Neural progenitor cell (in vitro differentiated cells): ENCODE measurements around the gene HES7.
A peak's percentile ranks its signal among the peaks of the same experiment; 100 is the strongest.

ENCODE experiments used
- EZH2 ChIP-seq: fragments of 200-600 bp; sonication (generic); IDR thresholded peaks from 2 replicates; pipeline ENCODE4 v1.6.1; 2017; ENCODE audit warnings: antibody characterized with exemption, mild to moderate bottlenecking, moderate library complexity
- EZH2phosphoT487 ChIP-seq: fragments of 200-600 bp; sonication (generic); IDR thresholded peaks from 2 replicates; pipeline ENCODE4 v1.6.1; 2017; ENCODE audit warnings: antibody characterized with exemption
- TF ChIP-seq, protein P1 (sequence below): fragments of 200-600 bp; sonication (generic); IDR thresholded peaks from 2 replicates; pipeline ENCODE4 v1.5.1; 2017; ENCODE audit warnings: antibody characterized with exemption, mild to moderate bottlenecking

DNA sequence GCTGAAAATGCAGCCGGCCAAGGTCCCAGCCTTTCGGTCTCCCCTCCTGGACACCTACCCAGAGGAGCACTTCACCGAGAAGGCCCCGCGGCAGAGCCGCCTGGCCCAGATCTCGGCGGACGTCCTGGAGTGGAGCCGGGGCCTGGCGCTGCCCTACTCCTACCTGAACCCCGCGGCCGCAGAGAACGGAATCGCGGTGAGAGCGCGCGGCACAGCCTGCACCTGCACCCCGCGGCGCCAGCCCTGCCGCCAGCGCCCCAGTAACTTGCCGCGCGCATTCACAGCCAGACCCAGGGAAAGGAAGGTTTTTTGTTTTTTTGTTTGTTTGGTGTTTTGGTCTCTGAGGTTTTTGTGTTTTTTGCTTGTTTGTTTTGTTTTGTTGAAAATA is 51.6 kb downstream of the HES7 start:
- TF ChIP-seq, protein P1, sequence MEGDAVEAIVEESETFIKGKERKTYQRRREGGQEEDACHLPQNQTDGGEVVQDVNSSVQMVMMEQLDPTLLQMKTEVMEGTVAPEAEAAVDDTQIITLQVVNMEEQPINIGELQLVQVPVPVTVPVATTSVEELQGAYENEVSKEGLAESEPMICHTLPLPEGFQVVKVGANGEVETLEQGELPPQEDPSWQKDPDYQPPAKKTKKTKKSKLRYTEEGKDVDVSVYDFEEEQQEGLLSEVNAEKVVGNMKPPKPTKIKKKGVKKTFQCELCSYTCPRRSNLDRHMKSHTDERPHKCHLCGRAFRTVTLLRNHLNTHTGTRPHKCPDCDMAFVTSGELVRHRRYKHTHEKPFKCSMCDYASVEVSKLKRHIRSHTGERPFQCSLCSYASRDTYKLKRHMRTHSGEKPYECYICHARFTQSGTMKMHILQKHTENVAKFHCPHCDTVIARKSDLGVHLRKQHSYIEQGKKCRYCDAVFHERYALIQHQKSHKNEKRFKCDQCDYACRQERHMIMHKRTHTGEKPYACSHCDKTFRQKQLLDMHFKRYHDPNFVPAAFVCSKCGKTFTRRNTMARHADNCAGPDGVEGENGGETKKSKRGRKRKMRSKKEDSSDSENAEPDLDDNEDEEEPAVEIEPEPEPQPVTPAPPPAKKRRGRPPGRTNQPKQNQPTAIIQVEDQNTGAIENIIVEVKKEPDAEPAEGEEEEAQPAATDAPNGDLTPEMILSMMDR: no peak
- peak; percentile 95 for TF ChIP-seq EZH2
- peak; percentile 84 for TF ChIP-seq EZH2phosphoT487
